Right atrium auricular region (tissue), 2 donors: ENCODE data around the gene COPG1. TPM values are rescaled to one million over a fixed set of nuclear protein-coding genes. Genes with fewer than 3 reads are reported as not detected.
A peak's percentile ranks its signal among the peaks of the same experiment; 100 is the strongest.

ENCODE experiments used
- DNase-seq: peaks from one replicate; pipeline ENCODE4 v3.0.0-alpha.2; 2019; ENCODE audit warnings: low spot score
- H3K27ac ChIP-seq, 2 donors: fragments of 200-600 bp; sonication (generic); 1 replicate in 1 of 2; 2 replicates in 1 of 2; pipeline ENCODE4 v1.5.1; 2016 to 2019
- H3K27me3 ChIP-seq, 2 donors: fragments of 200-600 bp; sonication (generic); one replicate each; pipeline versions ENCODE4 v1.5.1 to v1.6.0; 2017 to 2019
- H3K36me3 ChIP-seq: fragments of 200-600 bp; sonication (generic); one replicate; pipeline ENCODE4 v1.5.1; 2016
- H3K4me1 ChIP-seq, 2 donors: fragments of 200-600 bp; sonication (generic); one replicate each; pipeline versions ENCODE4 v1.5.1 to v1.6.0; 2017 to 2019
- H3K4me3 ChIP-seq, 2 donors: fragments of 200-600 bp; sonication (generic); 1 replicate in 1 of 2; 2 replicates in 1 of 2; pipeline ENCODE4 v1.5.1; 2017 to 2019; ENCODE audit warnings: mild to moderate bottlenecking in 1 of 2, moderate library complexity in 1 of 2
- H3K9me3 ChIP-seq, 2 donors: fragments of 200-600 bp; sonication (generic); one replicate each; pipeline ENCODE4 v1.5.1; 2019
- CTCF ChIP-seq, 2 donors: fragments of 200-600 bp; sonication (generic); IDR thresholded peaks; one replicate each; pipeline ENCODE4 v1.5.1; 2019; ENCODE audit warnings: antibody characterized with exemption in 2 of 2
- total RNA-seq, 2 donors: library from RNA; depleted of rRNA; stranded (reverse); fragments of >200 nt; gene quantifications; one replicate each; pipeline ENCODE4 v1.1.0, GENCODE V29; 2016

The COPG1 gene
- total RNA-seq, 2 donors from 2014 or later, result 88.7 to 99.2 TPM

- Histone ChIP-seq H3K9me3 (no peaks in the 10 kb centered on the region), H3K4me1 (peaks cover 0 to 31% of the 10 kb centered on the region in 2 donors), H3K27ac (peak overlapping the region in 1 of 2 donors; percentile 37), H3K27me3 (no peaks in the 10 kb centered on the region), H3K4me3 (no peak overlapping the region), H3K36me3 (peaks cover 8% of the 10 kb centered on the region)
- no peak for DNase-seq
- peak in 1 of 2 donors; percentile 17 for TF ChIP-seq CTCF (IDR thresholded peaks at IDR 0.05)
These were observed 33.4 kb downstream of the COPG1 start for GRCh38 chr3:129282727-129283327.

- peaks cover 29% of the 10 kb centered on the region for H3K36me3 ChIP-seq
- H3K27me3 ChIP-seq, result no peaks in the 10 kb centered on the region
- TF ChIP-seq CTCF (IDR thresholded peaks at IDR 0.05), result no peak
These were observed 36.7 kb downstream of the COPG1 start for GRCh38 chr3:129286081-129286480.

GRCh38 chr3:129288446-129288845 is 39.0 kb downstream of the COPG1 start:
- peaks cover 44% of the 10 kb centered on the region for H3K36me3 ChIP-seq
- no peaks in the 10 kb centered on the region for H3K9me3 ChIP-seq
- DNase-seq, result no peak
- no peaks in the 10 kb centered on the region for H3K27me3 ChIP-seq
- no peak overlapping the region for H3K27ac ChIP-seq
- peaks cover 0 to 3% of the 10 kb centered on the region in 2 donors for H3K4me1 ChIP-seq
- TF ChIP-seq CTCF (IDR thresholded peaks at IDR 0.05), result no peak
- no peak overlapping the region for H3K4me3 ChIP-seq

More at GRCh38 chr3:129286081-129286480, 36.7 kb downstream of the COPG1 start:
- Histone ChIP-seq H3K9me3 (no peaks in the 10 kb centered on the region), H3K4me1 (peaks cover 0 to 8% of the 10 kb centered on the region in 2 donors), H3K27ac (no peak overlapping the region), H3K4me3 (no peak overlapping the region)
- no peak for DNase-seq

- H3K27me3 ChIP-seq, result no peaks in the 10 kb centered on the region
- H3K36me3 ChIP-seq, result peaks cover 48% of the 10 kb centered on the region
- H3K4me3 ChIP-seq, result no peak overlapping the region
- DNase-seq, result no peak
- peaks cover 0 to 3% of the 10 kb centered on the region in 2 donors for H3K4me1 ChIP-seq
- no peak for TF ChIP-seq CTCF (IDR thresholded peaks at IDR 0.05)
- H3K9me3 ChIP-seq, result no peaks in the 10 kb centered on the region
- H3K27ac ChIP-seq, result no peak overlapping the region
These were observed 40.0 kb downstream of the COPG1 start for GRCh38 chr3:129289201-129289921.

GRCh38 chr3:129291236-129291886 is 42.0 kb downstream of the COPG1 start:
- Histone ChIP-seq H3K27me3 (no peaks in the 10 kb centered on the region), H3K9me3 (no peaks in the 10 kb centered on the region), H3K4me3 (no peak overlapping the region), H3K4me1 (peaks cover 0 to 3% of the 10 kb centered on the region in 2 donors), H3K36me3 (peaks cover 48% of the 10 kb centered on the region), H3K27ac (no peak overlapping the region)
- no peak for TF ChIP-seq CTCF (IDR thresholded peaks at IDR 0.05)
- no peak for DNase-seq
